ENCODE results near the gene ZNF423.

GRCh38 chr16:49726155-49726554 lies 129.8 kb downstream of the ZNF423 start:
- TF ChIP-seq CTCF (IDR thresholded peaks at IDR 0.05; ENCODE audit: low read depth, low read length, poor library complexity, severe bottlenecking) = no peak
- TF ChIP-seq EZH2phosphoT487 (IDR thresholded peaks at IDR 0.05; ENCODE audit: borderline replicate concordance, low read length) = no peak

All from DOHH2 (cell line).